GM12878 (cell line): Measurements from ENCODE around the gene VWA8. TPM values are rescaled to one million over a fixed set of nuclear protein-coding genes. Genes with fewer than 3 reads are reported as not detected.

Source experiments
- ATAC-seq: fragments of 200-7000 bp; cut with Tn5 transposase; 3 replicates; pipeline ENCODE4 v1.9.1; 2020; ENCODE audit warnings: mild to moderate bottlenecking, moderate library complexity
- BruUV-seq: library from RNA; stranded (reverse); fragments of 400-500 nt; replicated peaks from 2 replicates; lab custom pipeline; 2021; lab: Mats Ljungman, UMichigan
- CTCF ChIA-PET: fragments of 300-600 bp; sonication (Branson Sonifier 250); formaldehyde crosslinking; extraction: SDS; loops from one replicate; lab custom pipeline; 2021; ENCODE audit warnings: inconsistent platforms; lab: Yijun Ruan, JAX
- POLR2A ChIA-PET: fragments of 350-600 bp; formaldehyde crosslinking; extraction: SDS; loops from one replicate; lab custom pipeline; 2021; ENCODE audit warnings: inconsistent platforms; lab: Charles Lee
- RAD21 ChIA-PET: fragments of 300-600 bp; sonication (Branson Sonifier 250); formaldehyde crosslinking; loops from one replicate; lab custom pipeline; 2023; ENCODE audit warnings: antibody characterized with exemption; ENCODE audit not compliant: unreplicated experiment; lab: Charles Lee
- SMC1A ChIA-PET: fragments of 300-600 bp; sonication (Branson Sonifier 250); formaldehyde crosslinking; loops from one replicate; lab custom pipeline; 2023; ENCODE audit not compliant: unreplicated experiment, uncharacterized antibody; lab: Charles Lee
- DNase-seq: peaks from one replicate; pipeline ENCODE4 v3.0.0-alpha.2; 2011; ENCODE audit warnings: low read depth, low spot score
- FAIRE-seq: peaks from 3 replicates; lab custom pipeline; 2011; peaks lifted over from hg19 to GRCh38; lab: Jason Lieb, UNC
- H2AFZ ChIP-seq: 2 replicates; pipeline ENCODE4 v1.6.0; 2011; ENCODE audit warnings: low read depth, low read length, control low read depth; ENCODE audit not compliant: control insufficient read depth
- H3K27ac ChIP-seq: 2 replicates; pipeline ENCODE4 v1.5.1; 2011; ENCODE audit warnings: control low read depth; ENCODE audit not compliant: control insufficient read depth, insufficient read depth
- H3K27me3 ChIP-seq, 2 experiments: replicated peaks in 1 of 2; 2 replicates each; pipeline versions ENCODE4 v1.6.0 to v1.6.1; 2011; ENCODE audit warnings: low read length in 1 of 2; ENCODE audit not compliant: control insufficient read depth in 2 of 2, insufficient read depth in 2 of 2
- H3K36me3 ChIP-seq, 2 experiments: 2 replicates each; pipeline ENCODE4 v1.5.1; 2011; ENCODE audit warnings: low read length in 1 of 2; ENCODE audit not compliant: control insufficient read depth in 2 of 2, insufficient read depth in 2 of 2
- H3K4me1 ChIP-seq: 2 replicates; pipeline ENCODE4 v1.6.1; 2011; ENCODE audit warnings: mild to moderate bottlenecking, low read length, moderate library complexity, mixed read lengths; ENCODE audit not compliant: control insufficient read depth, insufficient read depth
- H3K4me2 ChIP-seq: 2 replicates; pipeline ENCODE4 v1.6.0; 2011; ENCODE audit warnings: control low read depth; ENCODE audit not compliant: control insufficient read depth, insufficient read depth
- H3K4me3 ChIP-seq: fragments of 200-600 bp; sonication (generic); 2 replicates; pipeline ENCODE4 v1.5.1; 2016
- H3K79me2 ChIP-seq: 2 replicates; pipeline ENCODE4 v1.6.0; 2011; ENCODE audit warnings: low read length; ENCODE audit not compliant: control insufficient read depth, insufficient read depth
- H3K9ac ChIP-seq: 2 replicates; pipeline ENCODE4 v1.8.0; 2011; ENCODE audit warnings: low read length, control low read depth, mixed read lengths; ENCODE audit not compliant: control insufficient read depth, insufficient read depth
- H3K9me3 ChIP-seq: replicated peaks from 3 replicates; pipeline ENCODE4 v1.5.1; 2011; ENCODE audit warnings: mild to moderate bottlenecking, low read length; ENCODE audit not compliant: control insufficient read depth, insufficient read depth
- H4K20me1 ChIP-seq: 2 replicates; pipeline ENCODE4 v1.6.0; 2011; ENCODE audit not compliant: control insufficient read depth, insufficient read depth
- BCL11A ChIP-seq: IDR thresholded peaks from 2 replicates; pipeline ENCODE4 v1.6.1; 2011; ENCODE audit warnings: low read depth, low read length
- CHD2 ChIP-seq: IDR thresholded peaks from 2 replicates; pipeline ENCODE4 v1.6.1; 2011; ENCODE audit warnings: low read depth, low read length, improper control_type of control experiment, borderline replicate concordance
- FOXM1 ChIP-seq: IDR thresholded peaks from 2 replicates; pipeline ENCODE4 v1.6.1; 2012; ENCODE audit warnings: low read depth, mild to moderate bottlenecking, inconsistent platforms, low read length, moderate library complexity
- HDAC6 ChIP-seq: fragments of 200-600 bp; sonication (generic); IDR thresholded peaks from one replicate; pipeline ENCODE4 v1.8.0; 2017; ENCODE audit warnings: antibody characterized with exemption; ENCODE audit not compliant: unreplicated experiment
- LARP7 ChIP-seq: fragments of 450-650 bp; IDR thresholded peaks from 2 replicates; pipeline ENCODE4 v1.6.1; 2017; ENCODE audit warnings: mild to moderate bottlenecking
- MTA3 ChIP-seq: IDR thresholded peaks from 2 replicates; pipeline ENCODE4 v1.6.1; 2012; ENCODE audit warnings: low read length, inconsistent platforms, borderline replicate concordance
- MYB ChIP-seq: fragments of 150-350 bp; IDR thresholded peaks from 2 replicates; pipeline ENCODE4 v1.6.1; 2014; ENCODE audit warnings: mild to moderate bottlenecking, low read depth, low read length, borderline replicate concordance
- NR2C2 ChIP-seq: IDR thresholded peaks from 2 replicates; pipeline ENCODE4 v1.6.1; 2011; ENCODE audit warnings: borderline replicate concordance, low read depth; ENCODE audit not compliant: control insufficient read depth, insufficient read length
- NRF1 ChIP-seq: conservative IDR thresholded peaks from 2 replicates; pipeline ENCODE4 v1.6.1; 2011; ENCODE audit warnings: mild to moderate bottlenecking, low read depth, low read length, improper control_type of control experiment
- ZNF207 ChIP-seq: fragments of 450-650 bp; IDR thresholded peaks from 2 replicates; pipeline ENCODE4 v1.6.1; 2014; ENCODE audit warnings: antibody characterized with exemption, mild to moderate bottlenecking, borderline replicate concordance
- WGBS: methylation state at CpG from one replicate; pipeline ENCODE4 v1.1.6; 2016; ENCODE audit warnings: low lambda C conversion rate; ENCODE audit not compliant: insufficient replicate concordance, insufficient coverage; ENCODE audit errors: missing lambda C conversion rate; 5-methylcytosine and 5-hydroxymethylcytosine counted together
- in situ Hi-C: fragments of 300-500 bp; cut with MboI; formaldehyde crosslinking; loops from 9 replicates; pipeline ENCODE4 v1.14.3; 2018; ENCODE audit warnings: mixed read lengths
- intact Hi-C: fragments of 100-400 bp; cut with micrococcal nuclease; formaldehyde crosslinking; loops from one replicate; pipeline ENCODE4 v1.14.2; 2022; ENCODE audit not compliant: unreplicated experiment
- polyA plus RNA-seq, 11 experiments: library from polyadenylated mRNA; depleted of rRNA in 4 of 11; unstranded in 6 of 11; stranded (reverse) in 5 of 11; fragments of >200 nt; fragmentation: Nextera tagmentation in 4 of 11; fragmentation: Illumina TruSeq in 1 of 11; extraction: Ambion mirVana in 4 of 11; extraction: Trizol in 1 of 11; gene quantifications; 1 replicate in 1 of 11; 2 replicates in 10 of 11; pipeline versions ENCODE4 v1.2.1 to v1.2.3, GENCODE V29; 2011 to 2016; ENCODE audit warnings: inconsistent platforms in 2 of 11, missing spikeins in 2 of 11, low read depth in 1 of 11
- total RNA-seq, 4 experiments: library from RNA; depleted of rRNA in 3 of 4; stranded (reverse); fragments of >200 nt in 3 of 4; fragmentation: Illumina TruSeq in 1 of 4; extraction: Trizol in 1 of 4; gene quantifications; 2 replicates each; pipeline versions ENCODE4 v1.2.1 to v1.2.3, GENCODE V29; 2013 to 2021
- TF ChIP-seq, protein P1 (sequence below): fragments of 450-650 bp; IDR thresholded peaks from 2 replicates; pipeline ENCODE4 v1.6.1; 2018; ENCODE audit warnings: borderline replicate concordance, mild to moderate bottlenecking; ENCODE audit not compliant: partially characterized antibody
- TF ChIP-seq, protein P2 (sequence below): IDR thresholded peaks from 2 replicates; pipeline ENCODE4 v1.6.1; 2012; ENCODE audit warnings: improper control_type of control experiment, low read depth, low read length; ENCODE audit not compliant: insufficient replicate concordance
- TF ChIP-seq, protein P3 (sequence below): fragments of 450-650 bp; IDR thresholded peaks from 2 replicates; pipeline ENCODE4 v1.6.1; 2017; ENCODE audit warnings: mild to moderate bottlenecking

VWA8 gene
- total and polyA plus RNA-seq, 10 of the 15 experiments (the other 5 are each of a cell fraction or from before 2014, with no cell fraction given) = 3.0 to 21.8 (median 13.5) TPM

DNA sequence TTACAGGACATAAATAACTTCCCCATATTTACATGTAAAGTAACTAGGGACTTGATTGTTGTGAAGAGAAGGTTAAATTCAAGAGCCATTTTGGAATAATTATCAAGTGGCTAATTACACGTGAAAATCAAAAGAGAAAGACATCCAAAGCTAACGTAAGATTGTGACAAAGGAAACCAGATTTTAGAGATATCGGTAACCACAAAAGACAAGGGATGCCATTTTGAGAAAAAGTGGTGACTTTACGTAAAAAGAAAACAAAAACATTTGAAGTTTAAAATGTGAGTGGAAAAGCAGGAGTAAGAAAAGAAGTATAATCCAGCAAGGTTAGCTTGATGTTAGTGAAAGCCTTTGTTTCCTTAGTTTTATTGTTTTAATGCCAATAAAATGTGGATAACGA lies 10.9 kb upstream of the VWA8 start:
- POLR2A ChIA-PET = interaction anchor here (0.7 to 1.0 kb wide), 3 partner anchors 11 to 319 kb away, joined by 3 read pairs; partner anchors contain the start of gene VWA8
- H3K79me2 ChIP-seq = no peaks in the 10 kb centered on the region
- in situ Hi-C loops = no loop called here
- RAD21 ChIA-PET = interaction anchor here (1.1 kb wide), 1 partner anchor 27 kb away, joined by 3 read pairs; no protein-coding TSS in a partner anchor
- H3K4me1 ChIP-seq = no peaks in the 10 kb centered on the region
- no peak overlapping the region for H3K4me2 ChIP-seq
- H2AFZ ChIP-seq = no peak overlapping the region
- 70% methylated on average over 5 of the region's 5 CpGs for WGBS
- FAIRE-seq = no peak
- intact Hi-C loops = no loop called here
- SMC1A ChIA-PET = interaction anchor here (1.0 to 2.2 kb wide), 5 partner anchors 8 to 19 kb away, joined by 3 to 8 read pairs (median 4); no protein-coding TSS in a partner anchor
- CTCF ChIA-PET = interaction anchor here (0.6 to 1.5 kb wide), 4 partner anchors 9 to 302 kb away, joined by 3 to 4 read pairs (median 3); no protein-coding TSS in a partner anchor
- no TSS peak for BruUV-seq
- H3K4me3 ChIP-seq = no peak overlapping the region
- no peaks in the 10 kb centered on the region for H3K27me3 ChIP-seq
- H4K20me1 ChIP-seq = no peaks in the 10 kb centered on the region
- no peak overlapping the region for H3K9ac ChIP-seq
- no peak for DNase-seq
- H3K27ac ChIP-seq = no peak overlapping the region
- no peaks in the 10 kb centered on the region for H3K9me3 ChIP-seq
- ATAC-seq = no peak
- H3K36me3 ChIP-seq = no peaks in the 10 kb centered on the region
- TF ChIP-seq, protein P1, sequence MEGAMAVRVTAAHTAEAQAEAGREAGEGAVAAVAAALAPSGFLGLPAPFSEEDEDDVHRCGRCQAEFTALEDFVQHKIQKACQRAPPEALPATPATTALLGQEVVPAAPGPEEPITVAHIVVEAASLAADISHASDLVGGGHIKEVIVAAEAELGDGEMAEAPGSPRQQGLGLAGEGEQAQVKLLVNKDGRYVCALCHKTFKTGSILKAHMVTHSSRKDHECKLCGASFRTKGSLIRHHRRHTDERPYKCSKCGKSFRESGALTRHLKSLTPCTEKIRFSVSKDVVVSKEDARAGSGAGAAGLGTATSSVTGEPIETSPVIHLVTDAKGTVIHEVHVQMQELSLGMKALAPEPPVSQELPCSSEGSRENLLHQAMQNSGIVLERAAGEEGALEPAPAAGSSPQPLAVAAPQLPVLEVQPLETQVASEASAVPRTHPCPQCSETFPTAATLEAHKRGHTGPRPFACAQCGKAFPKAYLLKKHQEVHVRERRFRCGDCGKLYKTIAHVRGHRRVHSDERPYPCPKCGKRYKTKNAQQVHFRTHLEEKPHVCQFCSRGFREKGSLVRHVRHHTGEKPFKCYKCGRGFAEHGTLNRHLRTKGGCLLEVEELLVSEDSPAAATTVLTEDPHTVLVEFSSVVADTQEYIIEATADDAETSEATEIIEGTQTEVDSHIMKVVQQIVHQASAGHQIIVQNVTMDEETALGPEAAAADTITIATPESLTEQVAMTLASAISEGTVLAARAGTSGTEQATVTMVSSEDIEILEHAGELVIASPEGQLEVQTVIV = no peak
- TF ChIP-seq FOXM1 = no peak
- TF ChIP-seq HDAC6 = no peak
- TF ChIP-seq CHD2 = no peak
- TF ChIP-seq MTA3 = no peak
- no peak for TF ChIP-seq BCL11A
- TF ChIP-seq LARP7 = no peak
- TF ChIP-seq, protein P2, sequence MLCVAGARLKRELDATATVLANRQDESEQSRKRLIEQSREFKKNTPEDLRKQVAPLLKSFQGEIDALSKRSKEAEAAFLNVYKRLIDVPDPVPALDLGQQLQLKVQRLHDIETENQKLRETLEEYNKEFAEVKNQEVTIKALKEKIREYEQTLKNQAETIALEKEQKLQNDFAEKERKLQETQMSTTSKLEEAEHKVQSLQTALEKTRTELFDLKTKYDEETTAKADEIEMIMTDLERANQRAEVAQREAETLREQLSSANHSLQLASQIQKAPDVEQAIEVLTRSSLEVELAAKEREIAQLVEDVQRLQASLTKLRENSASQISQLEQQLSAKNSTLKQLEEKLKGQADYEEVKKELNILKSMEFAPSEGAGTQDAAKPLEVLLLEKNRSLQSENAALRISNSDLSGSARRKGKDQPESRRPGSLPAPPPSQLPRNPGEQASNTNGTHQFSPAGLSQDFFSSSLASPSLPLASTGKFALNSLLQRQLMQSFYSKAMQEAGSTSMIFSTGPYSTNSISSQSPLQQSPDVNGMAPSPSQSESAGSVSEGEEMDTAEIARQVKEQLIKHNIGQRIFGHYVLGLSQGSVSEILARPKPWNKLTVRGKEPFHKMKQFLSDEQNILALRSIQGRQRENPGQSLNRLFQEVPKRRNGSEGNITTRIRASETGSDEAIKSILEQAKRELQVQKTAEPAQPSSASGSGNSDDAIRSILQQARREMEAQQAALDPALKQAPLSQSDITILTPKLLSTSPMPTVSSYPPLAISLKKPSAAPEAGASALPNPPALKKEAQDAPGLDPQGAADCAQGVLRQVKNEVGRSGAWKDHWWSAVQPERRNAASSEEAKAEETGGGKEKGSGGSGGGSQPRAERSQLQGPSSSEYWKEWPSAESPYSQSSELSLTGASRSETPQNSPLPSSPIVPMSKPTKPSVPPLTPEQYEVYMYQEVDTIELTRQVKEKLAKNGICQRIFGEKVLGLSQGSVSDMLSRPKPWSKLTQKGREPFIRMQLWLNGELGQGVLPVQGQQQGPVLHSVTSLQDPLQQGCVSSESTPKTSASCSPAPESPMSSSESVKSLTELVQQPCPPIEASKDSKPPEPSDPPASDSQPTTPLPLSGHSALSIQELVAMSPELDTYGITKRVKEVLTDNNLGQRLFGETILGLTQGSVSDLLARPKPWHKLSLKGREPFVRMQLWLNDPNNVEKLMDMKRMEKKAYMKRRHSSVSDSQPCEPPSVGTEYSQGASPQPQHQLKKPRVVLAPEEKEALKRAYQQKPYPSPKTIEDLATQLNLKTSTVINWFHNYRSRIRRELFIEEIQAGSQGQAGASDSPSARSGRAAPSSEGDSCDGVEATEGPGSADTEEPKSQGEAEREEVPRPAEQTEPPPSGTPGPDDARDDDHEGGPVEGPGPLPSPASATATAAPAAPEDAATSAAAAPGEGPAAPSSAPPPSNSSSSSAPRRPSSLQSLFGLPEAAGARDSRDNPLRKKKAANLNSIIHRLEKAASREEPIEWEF = no peak
- no peak for TF ChIP-seq NR2C2
- no peak for TF ChIP-seq NRF1
- TF ChIP-seq, protein P3, sequence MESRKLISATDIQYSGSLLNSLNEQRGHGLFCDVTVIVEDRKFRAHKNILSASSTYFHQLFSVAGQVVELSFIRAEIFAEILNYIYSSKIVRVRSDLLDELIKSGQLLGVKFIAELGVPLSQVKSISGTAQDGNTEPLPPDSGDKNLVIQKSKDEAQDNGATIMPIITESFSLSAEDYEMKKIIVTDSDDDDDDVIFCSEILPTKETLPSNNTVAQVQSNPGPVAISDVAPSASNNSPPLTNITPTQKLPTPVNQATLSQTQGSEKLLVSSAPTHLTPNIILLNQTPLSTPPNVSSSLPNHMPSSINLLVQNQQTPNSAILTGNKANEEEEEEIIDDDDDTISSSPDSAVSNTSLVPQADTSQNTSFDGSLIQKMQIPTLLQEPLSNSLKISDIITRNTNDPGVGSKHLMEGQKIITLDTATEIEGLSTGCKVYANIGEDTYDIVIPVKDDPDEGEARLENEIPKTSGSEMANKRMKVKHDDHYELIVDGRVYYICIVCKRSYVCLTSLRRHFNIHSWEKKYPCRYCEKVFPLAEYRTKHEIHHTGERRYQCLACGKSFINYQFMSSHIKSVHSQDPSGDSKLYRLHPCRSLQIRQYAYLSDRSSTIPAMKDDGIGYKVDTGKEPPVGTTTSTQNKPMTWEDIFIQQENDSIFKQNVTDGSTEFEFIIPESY = no peak
- TF ChIP-seq MYB = no peak
- TF ChIP-seq ZNF207 = no peak
